AG04450 (cell line): ENCODE results near the gene ARHGAP15. TPM values are rescaled to one million over a fixed set of nuclear protein-coding genes. Genes with fewer than 3 reads are reported as not detected.

Experiments used
- CTCF ChIA-PET: fragments of 300-600, 350-600 bp; formaldehyde crosslinking; extraction: SDS; loops from one replicate; lab custom pipeline; 2022; ENCODE audit warnings: antibody characterized with exemption, inconsistent platforms; lab: Charles Lee
- POLR2A ChIA-PET: fragments of 350-600 bp; formaldehyde crosslinking; extraction: SDS; loops from one replicate; lab custom pipeline; 2021; ENCODE audit warnings: antibody characterized with exemption, inconsistent platforms; lab: Yijun Ruan, JAX
- DNase-seq: peaks from one replicate; pipeline ENCODE4 v3.0.0-alpha.2; 2011; ENCODE audit warnings: low read depth, low spot score
- H3K27ac ChIP-seq: one replicate; pipeline ENCODE4 v1.5.1; 2012; ENCODE audit warnings: low read depth, low read length, control low read depth
- H3K27me3 ChIP-seq: one replicate; pipeline ENCODE4 v1.6.0; 2012; ENCODE audit warnings: low read length; ENCODE audit not compliant: control insufficient read depth, insufficient read depth
- H3K4me3 ChIP-seq: 2 replicates; pipeline ENCODE4 v1.5.1; 2011; ENCODE audit warnings: mild to moderate bottlenecking, low read depth, low read length, control low read depth
- H3K9me3 ChIP-seq: 2 replicates; pipeline ENCODE4 v1.5.1; 2012; ENCODE audit warnings: low read length; ENCODE audit not compliant: control insufficient read depth, insufficient read depth
- polyA plus RNA-seq: library from polyadenylated mRNA; depleted of rRNA; stranded (reverse); fragments of >200 nt; gene quantifications from 2 replicates; pipeline ENCODE4 v1.2.3, GENCODE V29; 2011
- TF ChIP-seq, protein P1 (sequence below): IDR thresholded peaks from 2 replicates; pipeline ENCODE4 v1.5.1; 2011; ENCODE audit warnings: low read depth, low read length, control low read depth, inconsistent platforms

ARHGAP15 gene
- polyA plus RNA-seq, 1 experiment, result not detected

DNA sequence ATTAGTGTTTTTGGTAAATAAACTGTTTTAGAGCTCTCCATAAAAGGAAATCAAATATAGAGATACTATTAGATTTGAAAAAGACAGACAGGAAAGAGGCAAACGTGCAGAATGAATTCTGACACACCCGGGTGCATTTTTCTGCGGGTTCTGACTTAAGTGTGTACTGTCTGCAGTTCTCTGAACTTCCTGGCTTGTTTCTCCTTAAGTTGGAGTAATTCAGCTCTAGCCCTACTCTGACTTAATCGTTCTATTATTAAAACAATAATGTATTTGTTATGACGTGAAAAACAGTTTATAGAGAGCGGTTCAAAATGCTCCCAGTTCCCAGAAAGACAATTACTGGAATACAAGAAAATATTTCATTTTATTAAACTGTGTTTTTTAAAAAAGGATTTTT lies 305.9 kb downstream of the ARHGAP15 start:
- POLR2A ChIA-PET, result no interaction called here

GRCh38 chr2:143436951-143437350 lies 307.7 kb downstream of the ARHGAP15 start:
- TF ChIP-seq, protein P1, sequence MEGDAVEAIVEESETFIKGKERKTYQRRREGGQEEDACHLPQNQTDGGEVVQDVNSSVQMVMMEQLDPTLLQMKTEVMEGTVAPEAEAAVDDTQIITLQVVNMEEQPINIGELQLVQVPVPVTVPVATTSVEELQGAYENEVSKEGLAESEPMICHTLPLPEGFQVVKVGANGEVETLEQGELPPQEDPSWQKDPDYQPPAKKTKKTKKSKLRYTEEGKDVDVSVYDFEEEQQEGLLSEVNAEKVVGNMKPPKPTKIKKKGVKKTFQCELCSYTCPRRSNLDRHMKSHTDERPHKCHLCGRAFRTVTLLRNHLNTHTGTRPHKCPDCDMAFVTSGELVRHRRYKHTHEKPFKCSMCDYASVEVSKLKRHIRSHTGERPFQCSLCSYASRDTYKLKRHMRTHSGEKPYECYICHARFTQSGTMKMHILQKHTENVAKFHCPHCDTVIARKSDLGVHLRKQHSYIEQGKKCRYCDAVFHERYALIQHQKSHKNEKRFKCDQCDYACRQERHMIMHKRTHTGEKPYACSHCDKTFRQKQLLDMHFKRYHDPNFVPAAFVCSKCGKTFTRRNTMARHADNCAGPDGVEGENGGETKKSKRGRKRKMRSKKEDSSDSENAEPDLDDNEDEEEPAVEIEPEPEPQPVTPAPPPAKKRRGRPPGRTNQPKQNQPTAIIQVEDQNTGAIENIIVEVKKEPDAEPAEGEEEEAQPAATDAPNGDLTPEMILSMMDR, result no peak
- ChIA-PET POLR2A (no interaction called here), CTCF (no interaction called here)
- H3K27me3 ChIP-seq, result no peaks in the 10 kb centered on the region
- no peaks in the 10 kb centered on the region for H3K9me3 ChIP-seq
- no peak overlapping the region for H3K4me3 ChIP-seq
- no peak overlapping the region for H3K27ac ChIP-seq
- no peak for DNase-seq

More for the DNA sequence above, 305.9 kb downstream of the ARHGAP15 start:
- Histone ChIP-seq H3K27me3 (no peaks in the 10 kb centered on the region), H3K27ac (no peak overlapping the region), H3K9me3 (no peaks in the 10 kb centered on the region), H3K4me3 (no peak overlapping the region)
- TF ChIP-seq, protein P1, result no peak
- DNase-seq, result no peak
- CTCF ChIA-PET, result no interaction called here

DNA sequence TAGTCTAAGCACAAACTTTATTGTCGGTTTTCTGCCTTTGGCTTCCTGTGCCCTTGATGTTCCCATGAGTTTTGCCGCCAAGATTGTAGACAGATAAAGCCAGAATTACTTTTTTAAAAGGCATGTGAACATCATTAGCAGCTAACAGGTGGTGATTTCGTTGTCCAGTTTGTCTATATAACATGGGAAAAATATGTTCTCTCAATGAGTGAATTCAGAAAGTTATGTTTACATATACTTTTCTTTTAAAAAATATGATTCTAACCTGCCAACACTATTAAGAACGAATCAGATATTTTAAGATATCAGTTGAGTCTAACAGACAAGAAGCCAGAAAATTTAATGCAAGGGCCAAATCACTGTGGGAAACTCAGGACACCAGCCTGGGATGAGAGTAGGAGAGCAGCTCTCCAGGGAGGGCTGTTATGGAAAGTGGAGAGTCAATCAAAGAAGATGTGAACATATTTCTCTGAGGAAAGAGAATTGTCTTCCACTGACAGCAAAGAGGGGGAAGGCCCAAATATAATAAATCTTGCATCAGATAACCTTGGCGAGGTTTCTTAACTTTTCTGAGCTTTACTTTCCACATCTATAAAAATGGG lies 311.3 kb downstream of the ARHGAP15 start:
- Histone ChIP-seq H3K27ac (no peak overlapping the region), H3K9me3 (no peaks in the 10 kb centered on the region), H3K4me3 (no peak overlapping the region), H3K27me3 (no peaks in the 10 kb centered on the region)
- POLR2A ChIA-PET, result no interaction called here
- TF ChIP-seq, protein P1, result no peak
- CTCF ChIA-PET, result no interaction called here
- DNase-seq, result no peak

DNA sequence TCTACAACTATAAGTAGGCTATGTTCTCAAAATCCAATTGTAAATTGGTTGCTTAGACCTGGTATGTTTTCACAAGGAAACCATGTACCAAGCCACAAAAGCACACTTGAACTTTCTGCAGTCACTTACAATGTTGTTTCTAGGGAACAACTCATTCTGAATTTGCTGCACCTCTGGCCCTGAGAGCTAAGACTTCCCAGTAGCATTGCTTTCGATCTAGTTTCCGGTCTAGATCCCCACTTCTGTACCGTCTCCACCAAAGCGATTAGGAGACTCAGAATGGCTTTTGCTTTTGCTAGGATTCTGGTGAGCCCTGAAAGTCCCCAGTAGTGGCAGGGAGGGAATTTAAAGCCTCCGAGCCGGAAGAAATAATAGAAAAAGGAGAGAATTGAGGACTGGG lies 313.0 kb downstream of the ARHGAP15 start:
- CTCF ChIA-PET, result no interaction called here
- no peak overlapping the region for H3K27ac ChIP-seq
- H3K4me3 ChIP-seq, result no peak overlapping the region
- TF ChIP-seq, protein P1, result no peak
- H3K9me3 ChIP-seq, result no peaks in the 10 kb centered on the region
- DNase-seq, result no peak
- no peaks in the 10 kb centered on the region for H3K27me3 ChIP-seq
- POLR2A ChIA-PET, result no interaction called here

GRCh38 chr2:143451642-143452281 lies 322.5 kb downstream of the ARHGAP15 start:
- no peaks in the 10 kb centered on the region for H3K9me3 ChIP-seq
- CTCF ChIA-PET, result interaction anchor here (0.5 kb wide), 1 partner anchor 50 kb away, joined by 6 read pairs; no protein-coding TSS in a partner anchor
- no peak overlapping the region for H3K27ac ChIP-seq
- no peak for DNase-seq
- no peak overlapping the region for H3K4me3 ChIP-seq
- no peaks in the 10 kb centered on the region for H3K27me3 ChIP-seq
- TF ChIP-seq, protein P1, result no peak
- POLR2A ChIA-PET, result no interaction called here
